HG02678 (cell line): ENCODE results near the gene IRF3.
A peak's percentile ranks its signal among the peaks of the same experiment; 100 is the strongest.

Source experiments
- ATAC-seq: cut with Tn5 transposase; IDR thresholded peaks from one replicate; pipeline ENCODE4 v1.9.1; 2021; ENCODE audit warnings: mild to moderate bottlenecking, moderate library complexity; ENCODE audit not compliant: unreplicated experiment

Gene IRF3

GRCh38 chr19:49672131-49672919 is 6.7 kb upstream of the IRF3 start:
- ATAC-seq = no peak

GRCh38 chr19:49669516-49669915 is 3.9 kb upstream of the IRF3 start:
- ATAC-seq = no peak

- no peak for ATAC-seq
These were observed 1.8 kb upstream of the IRF3 start for GRCh38 chr19:49667473-49667872.

GRCh38 chr19:49666120-49666444 is 425 bp upstream of the IRF3 start:
- ATAC-seq = no peak

- ATAC-seq = no peak
These were observed 664 bp downstream of the IRF3 start for GRCh38 chr19:49665036-49665350.

GRCh38 chr19:49664171-49665035 is 1.3 kb downstream of the IRF3 start:
- peak; percentile 43 for ATAC-seq

GRCh38 chr19:49663224-49663623 is 2.4 kb downstream of the IRF3 start:
- no peak for ATAC-seq

GRCh38 chr19:49662011-49662410 is 3.6 kb downstream of the IRF3 start:
- no peak for ATAC-seq

GRCh38 chr19:49660338-49660961 is 5.2 kb downstream of the IRF3 start:
- ATAC-seq = no peak

- ATAC-seq = no peak
These were observed 6.9 kb downstream of the IRF3 start for GRCh38 chr19:49658566-49659442.

GRCh38 chr19:49658139-49658517 is 7.5 kb downstream of the IRF3 start:
- no peak for ATAC-seq

- ATAC-seq = no peak
These were observed 8.0 kb downstream of the IRF3 start for GRCh38 chr19:49657493-49658138.

- ATAC-seq = no peak
These were observed 9.1 kb downstream of the IRF3 start for GRCh38 chr19:49656456-49657109.

GRCh38 chr19:49655570-49656455 is 9.8 kb downstream of the IRF3 start:
- ATAC-seq = no peak

- ATAC-seq = no peak
These were observed 11.1 kb downstream of the IRF3 start for GRCh38 chr19:49654581-49654980.

- no peak for ATAC-seq
These were observed 12.2 kb downstream of the IRF3 start for GRCh38 chr19:49653466-49653806.

GRCh38 chr19:49652551-49653465 is 12.8 kb downstream of the IRF3 start:
- no peak for ATAC-seq
